GM12872 (cell line): Measurements from ENCODE around the gene PLPP4.

Source experiments
- TF ChIP-seq, protein P1 (sequence below): IDR thresholded peaks from 3 replicates; pipeline ENCODE4 v1.5.1; 2011; ENCODE audit warnings: low read depth, mild to moderate bottlenecking, low read length, moderate library complexity; ENCODE audit not compliant: insufficient read depth

The PLPP4 gene

DNA sequence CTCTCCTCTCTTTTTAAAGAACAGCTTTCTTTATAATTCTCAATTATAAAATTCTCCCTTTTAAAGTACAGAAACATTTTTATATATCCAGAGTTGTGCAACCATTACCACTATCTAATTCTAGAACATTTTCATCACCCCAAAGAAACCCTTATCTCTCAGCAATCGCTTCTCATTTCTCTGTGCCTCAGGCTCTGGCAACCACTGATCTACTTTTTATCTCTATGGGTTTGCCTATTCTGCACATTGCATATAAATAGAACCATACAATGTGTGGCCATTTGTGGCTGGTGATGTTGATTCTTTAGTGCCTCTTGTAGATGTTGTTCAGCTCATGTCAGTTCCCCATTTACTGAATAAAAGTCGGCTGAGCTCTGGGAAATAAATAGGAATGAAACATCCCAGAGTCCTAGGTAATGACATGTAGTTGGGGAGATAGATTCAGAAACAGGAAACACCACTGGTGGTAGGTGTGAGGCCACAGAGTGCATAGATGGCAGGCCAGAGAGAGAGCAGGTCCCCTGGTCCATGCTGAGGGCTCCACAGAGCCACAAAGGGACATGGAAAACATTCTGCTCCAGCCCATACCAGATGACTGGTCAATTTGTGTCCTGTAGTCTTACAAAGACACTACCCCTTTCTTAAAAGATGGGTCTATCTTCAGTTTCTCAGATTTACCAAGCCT lies 126.5 kb downstream of the PLPP4 start:
- TF ChIP-seq, protein P1, sequence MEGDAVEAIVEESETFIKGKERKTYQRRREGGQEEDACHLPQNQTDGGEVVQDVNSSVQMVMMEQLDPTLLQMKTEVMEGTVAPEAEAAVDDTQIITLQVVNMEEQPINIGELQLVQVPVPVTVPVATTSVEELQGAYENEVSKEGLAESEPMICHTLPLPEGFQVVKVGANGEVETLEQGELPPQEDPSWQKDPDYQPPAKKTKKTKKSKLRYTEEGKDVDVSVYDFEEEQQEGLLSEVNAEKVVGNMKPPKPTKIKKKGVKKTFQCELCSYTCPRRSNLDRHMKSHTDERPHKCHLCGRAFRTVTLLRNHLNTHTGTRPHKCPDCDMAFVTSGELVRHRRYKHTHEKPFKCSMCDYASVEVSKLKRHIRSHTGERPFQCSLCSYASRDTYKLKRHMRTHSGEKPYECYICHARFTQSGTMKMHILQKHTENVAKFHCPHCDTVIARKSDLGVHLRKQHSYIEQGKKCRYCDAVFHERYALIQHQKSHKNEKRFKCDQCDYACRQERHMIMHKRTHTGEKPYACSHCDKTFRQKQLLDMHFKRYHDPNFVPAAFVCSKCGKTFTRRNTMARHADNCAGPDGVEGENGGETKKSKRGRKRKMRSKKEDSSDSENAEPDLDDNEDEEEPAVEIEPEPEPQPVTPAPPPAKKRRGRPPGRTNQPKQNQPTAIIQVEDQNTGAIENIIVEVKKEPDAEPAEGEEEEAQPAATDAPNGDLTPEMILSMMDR: no peak

DNA sequence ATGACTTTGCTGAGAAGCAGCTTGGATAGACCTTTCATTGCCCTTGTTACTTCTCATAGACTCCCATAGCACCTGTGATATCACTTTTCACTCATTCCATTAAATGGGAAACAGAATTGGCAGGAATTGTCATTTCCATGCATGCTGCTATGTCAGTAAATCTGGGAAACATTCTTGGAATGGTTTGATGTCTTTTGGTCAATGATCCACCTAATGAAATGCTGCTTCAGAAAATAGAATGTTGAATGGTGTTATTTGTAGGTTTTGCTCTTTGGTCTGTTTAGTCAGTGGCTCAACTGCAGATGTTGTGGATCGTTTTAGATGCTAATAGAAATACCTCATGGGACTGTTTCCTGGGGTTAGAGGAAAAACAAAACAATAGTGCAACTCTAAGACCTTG lies 127.8 kb downstream of the PLPP4 start:
- TF ChIP-seq, protein P1: no peak

DNA sequence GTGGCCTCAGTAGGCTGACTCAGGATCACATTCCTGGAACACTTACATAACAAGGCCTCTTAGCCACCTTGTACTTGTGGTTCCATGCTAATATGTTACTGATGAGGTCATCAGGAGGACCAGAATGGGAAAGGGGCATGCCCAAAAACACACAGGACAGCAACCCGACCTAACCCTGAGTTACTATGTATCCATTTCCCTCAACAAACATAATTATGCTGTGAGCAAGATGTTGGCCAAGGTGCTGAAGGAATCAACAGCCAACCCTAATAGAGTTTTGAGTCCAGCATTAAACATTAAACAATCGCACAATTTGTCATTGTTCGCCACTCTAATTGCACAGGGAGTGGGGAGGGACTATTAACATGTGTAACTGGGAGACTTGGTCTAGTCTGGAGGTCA lies 129.4 kb downstream of the PLPP4 start:
- TF ChIP-seq, protein P1: no peak

DNA sequence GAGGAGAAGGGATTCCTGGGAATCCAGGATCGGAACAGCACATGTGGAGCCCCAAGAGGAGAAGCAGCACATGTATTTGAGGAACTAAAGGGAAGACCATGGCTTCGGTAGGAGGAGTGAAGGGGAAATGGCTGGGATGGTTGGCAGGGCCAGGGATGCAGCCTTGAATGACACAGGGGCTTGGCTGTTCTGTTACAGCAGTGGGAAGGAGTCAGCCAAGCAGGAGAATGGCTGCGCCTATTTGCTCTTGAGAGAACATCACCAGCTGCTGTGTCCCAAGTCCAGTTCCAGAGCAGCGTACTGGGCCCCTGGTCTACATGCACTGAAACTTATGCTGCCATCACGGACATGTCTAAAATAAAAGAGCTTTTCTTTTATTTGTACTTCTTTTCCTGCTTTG lies 130.0 kb downstream of the PLPP4 start:
- TF ChIP-seq, protein P1: no peak

DNA sequence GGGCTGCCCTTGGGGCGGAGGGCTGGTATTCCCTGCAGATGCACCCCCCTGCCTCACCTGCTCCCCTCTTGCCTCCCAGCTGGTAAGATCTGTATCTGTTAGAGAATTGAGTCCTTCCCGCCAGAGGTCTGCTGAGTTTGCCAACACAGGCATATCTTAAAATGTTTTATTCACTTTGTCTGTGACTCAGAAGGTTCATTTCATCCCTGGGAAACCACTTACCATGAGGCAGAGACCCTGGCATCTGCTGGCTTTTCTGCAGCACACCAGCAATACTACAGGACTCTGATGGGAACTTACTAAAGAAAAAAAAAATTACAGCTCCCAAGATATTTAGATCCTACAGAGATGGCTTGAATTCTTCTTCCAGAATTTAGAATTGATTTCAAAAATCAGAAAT lies 131.3 kb downstream of the PLPP4 start:
- TF ChIP-seq, protein P1: no peak

DNA sequence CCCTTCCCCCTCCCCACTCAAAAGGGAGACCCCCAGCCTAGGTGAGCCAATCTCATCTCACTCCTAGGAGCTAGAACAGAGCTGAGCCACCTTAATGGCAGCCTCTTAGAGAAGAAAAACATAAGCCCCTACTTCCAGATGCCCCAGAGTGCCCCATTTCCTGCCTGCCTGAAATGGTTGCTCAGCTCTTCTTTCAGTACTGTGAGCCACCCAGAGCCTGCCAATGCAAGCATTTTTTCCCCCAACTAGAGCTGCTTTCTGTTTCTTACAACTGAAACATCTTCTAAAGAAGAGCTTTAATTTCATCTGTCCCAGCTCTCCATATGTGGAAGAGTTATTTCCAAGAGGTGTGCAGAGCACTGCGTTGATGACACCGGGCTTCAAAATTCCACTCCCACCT lies 136.7 kb downstream of the PLPP4 start:
- TF ChIP-seq, protein P1: no peak

DNA sequence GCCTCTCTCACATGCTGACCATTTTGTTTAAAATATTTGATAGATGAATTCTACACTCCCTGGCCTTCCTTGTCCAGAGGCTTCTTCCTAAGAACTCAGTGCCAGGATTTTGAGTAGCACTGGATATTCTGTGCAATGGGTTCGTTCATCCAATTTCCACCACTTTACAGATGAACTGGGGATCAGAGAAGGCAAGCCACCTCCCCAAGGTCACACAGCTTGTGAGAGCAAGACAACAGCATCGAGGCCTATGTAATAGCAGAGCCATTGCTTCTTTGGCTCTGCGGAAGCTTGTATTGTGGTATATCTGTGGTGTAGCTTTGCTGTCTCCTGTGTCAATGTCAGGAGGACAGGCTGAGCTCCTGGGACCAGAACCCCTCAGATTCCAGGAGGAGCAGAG lies 140.9 kb downstream of the PLPP4 start:
- TF ChIP-seq, protein P1: no peak
